Osteoblast (primary cell): ENCODE results near the gene LRRC63. TPM values are rescaled to one million over a fixed set of nuclear protein-coding genes. Genes with fewer than 3 reads are reported as not detected.

Experiments
- DNase-seq: peaks from one replicate; pipeline ENCODE4 v3.0.0; 2011; ENCODE audit warnings: low spot score, mixed read lengths; ENCODE audit not compliant: insufficient read length; ENCODE audit errors: missing footprints
- H2AFZ ChIP-seq: 2 replicates; pipeline ENCODE4 v1.6.0; 2011; ENCODE audit warnings: mild to moderate bottlenecking, low read length
- H3K27ac ChIP-seq: 2 replicates; pipeline ENCODE4 v1.5.1; 2011; ENCODE audit warnings: mild to moderate bottlenecking, low read depth, low read length, moderate library complexity
- H3K27me3 ChIP-seq: 2 replicates; pipeline ENCODE4 v1.6.0; 2012; ENCODE audit warnings: mild to moderate bottlenecking, control low read depth, inconsistent platforms, low read length, moderate library complexity; ENCODE audit not compliant: insufficient read depth
- H3K36me3 ChIP-seq: 2 replicates; pipeline ENCODE4 v1.5.1; 2011; ENCODE audit warnings: mild to moderate bottlenecking, low read length, control low read depth, moderate library complexity; ENCODE audit not compliant: insufficient read depth
- H3K4me1 ChIP-seq: 2 replicates; pipeline ENCODE4 v1.5.1; 2011; ENCODE audit warnings: mild to moderate bottlenecking, low read length, control low read depth, moderate library complexity; ENCODE audit not compliant: insufficient read depth
- H3K4me2 ChIP-seq: 2 replicates; pipeline ENCODE4 v1.6.0; 2011; ENCODE audit warnings: mild to moderate bottlenecking, low read length; ENCODE audit not compliant: insufficient read depth
- H3K4me3 ChIP-seq: fragments of 200-600 bp; sonication (generic); 3 replicates; pipeline ENCODE4 v1.5.1; 2012; ENCODE audit warnings: mild to moderate bottlenecking, low read length, inconsistent platforms; ENCODE audit not compliant: insufficient read depth
- H3K79me2 ChIP-seq: 2 replicates; pipeline ENCODE4 v1.6.0; 2012; ENCODE audit warnings: mild to moderate bottlenecking, low read length, control low read depth, inconsistent platforms; ENCODE audit not compliant: insufficient read depth
- H3K9me3 ChIP-seq: 2 replicates; pipeline ENCODE4 v1.5.1; 2011; ENCODE audit warnings: low read depth, low read length, control low read depth
- H4K20me1 ChIP-seq: 2 replicates; pipeline ENCODE4 v1.6.0; 2012; ENCODE audit warnings: mild to moderate bottlenecking, low read length, control low read depth; ENCODE audit not compliant: insufficient read depth
- CTCF ChIP-seq: IDR thresholded peaks from 2 replicates; pipeline ENCODE4 v1.5.1; 2011; ENCODE audit warnings: mild to moderate bottlenecking, low read depth, low read length, moderate library complexity; ENCODE audit errors: extremely low read depth
- total RNA-seq: library from RNA; depleted of rRNA; stranded (reverse); fragments of >200 nt; gene quantifications from 2 replicates; pipeline ENCODE4 v1.2.3, GENCODE V29; 2012

Gene LRRC63
- total RNA-seq, 1 donor: not detected

DNA sequence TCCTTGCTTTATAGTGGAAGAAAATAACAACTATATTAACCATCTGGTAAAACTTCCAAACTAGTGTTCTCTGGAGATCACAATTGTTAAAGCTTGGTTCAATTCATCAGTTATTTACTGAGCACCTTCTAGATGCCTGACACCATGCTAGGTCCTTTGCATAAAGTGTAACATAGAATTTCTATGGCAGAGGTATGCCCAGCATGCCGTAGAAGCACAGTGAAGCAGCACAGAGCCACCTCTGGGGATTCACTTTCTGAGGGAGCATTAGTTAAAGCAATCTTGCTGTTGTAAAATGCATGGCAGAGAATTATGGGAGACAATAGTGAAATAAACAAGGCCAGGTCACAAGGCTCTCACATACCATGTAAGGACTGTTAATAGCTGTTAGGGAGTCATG is 75.2 kb downstream of the LRRC63 start:
- no peak for DNase-seq
- H3K4me3 ChIP-seq: no peak overlapping the region
- H3K4me2 ChIP-seq: no peak overlapping the region
- no peaks in the 10 kb centered on the region for H3K4me1 ChIP-seq
- no peak overlapping the region for H3K27ac ChIP-seq
- H3K27me3 ChIP-seq: no peaks in the 10 kb centered on the region
- H3K9me3 ChIP-seq: no peaks in the 10 kb centered on the region
- no peak overlapping the region for H2AFZ ChIP-seq
- no peak for TF ChIP-seq CTCF
- H3K79me2 ChIP-seq: no peaks in the 10 kb centered on the region
- no peaks in the 10 kb centered on the region for H3K36me3 ChIP-seq
- no peaks in the 10 kb centered on the region for H4K20me1 ChIP-seq

DNA sequence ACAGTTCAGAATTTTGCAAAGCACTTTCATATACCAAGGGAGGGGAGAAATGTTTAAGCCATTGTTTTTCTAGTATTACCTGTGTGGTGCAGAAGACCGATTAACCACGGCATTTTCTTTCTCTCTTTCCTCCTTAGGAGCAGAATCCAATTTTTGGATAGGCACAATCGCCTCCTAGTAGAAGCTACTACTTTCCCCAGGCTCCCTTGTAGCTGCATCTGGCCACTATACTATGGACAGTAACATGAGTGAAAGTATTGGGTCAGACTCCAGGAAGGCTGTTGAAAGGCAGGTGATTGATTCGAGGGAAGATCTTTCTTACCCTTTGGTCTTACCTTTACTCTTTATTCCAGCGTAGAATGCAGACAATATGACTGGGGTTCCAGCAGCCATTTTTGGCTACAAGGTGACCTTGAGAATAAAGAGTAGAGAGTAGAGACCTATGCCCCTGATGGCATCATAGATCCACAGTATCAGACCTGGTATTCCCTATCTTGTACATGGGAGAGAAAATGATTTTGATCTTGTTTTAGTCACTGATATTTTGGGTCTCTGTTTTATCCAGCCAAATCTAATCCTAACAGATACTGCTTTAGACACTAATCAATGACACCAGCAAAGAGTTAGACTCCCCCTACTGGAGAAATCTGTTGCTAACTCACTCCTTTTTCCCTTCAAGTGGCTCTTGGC is 77.0 kb downstream of the LRRC63 start:
- no peaks in the 10 kb centered on the region for H3K9me3 ChIP-seq
- no peak for DNase-seq
- H3K27me3 ChIP-seq: no peaks in the 10 kb centered on the region

DNA sequence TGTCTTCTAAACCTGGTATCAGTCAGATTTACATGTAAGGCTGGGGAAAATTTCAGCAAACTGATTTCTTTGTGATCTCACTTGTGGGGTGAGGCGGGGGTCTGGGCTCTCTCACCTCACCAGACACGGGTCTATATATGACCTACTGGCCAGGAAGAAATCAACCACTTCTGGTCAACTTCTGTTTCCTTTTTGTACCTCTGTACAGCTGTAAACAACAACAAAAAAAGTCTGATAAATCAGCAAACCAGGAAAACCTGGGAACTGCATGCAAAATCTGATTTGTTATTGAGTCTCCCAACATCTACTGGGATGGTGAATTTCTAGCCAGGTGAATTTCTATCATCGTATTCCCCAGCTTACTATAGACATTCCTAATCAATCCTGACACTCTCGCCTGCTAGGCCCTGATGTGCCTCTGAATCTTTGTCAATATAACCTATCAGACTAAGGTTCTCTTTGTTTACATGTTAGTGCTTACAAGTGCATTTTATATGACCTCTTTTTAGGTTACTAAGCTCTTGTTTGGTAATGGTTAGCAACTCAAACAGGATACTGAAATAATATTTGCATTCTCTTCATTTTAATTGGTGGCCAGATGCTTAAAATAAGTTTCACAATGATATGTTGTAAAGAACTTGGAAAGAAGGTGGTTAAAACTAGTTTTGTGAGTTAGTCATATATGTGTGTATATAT is 77.7 kb downstream of the LRRC63 start:
- Histone ChIP-seq H3K79me2 (no peaks in the 10 kb centered on the region), H3K4me3 (no peak overlapping the region), H2AFZ (no peak overlapping the region), H3K4me1 (no peaks in the 10 kb centered on the region), H3K9me3 (no peaks in the 10 kb centered on the region), H3K36me3 (no peaks in the 10 kb centered on the region), H3K27ac (no peak overlapping the region), H3K27me3 (no peaks in the 10 kb centered on the region), H4K20me1 (no peaks in the 10 kb centered on the region), H3K4me2 (no peak overlapping the region)
- DNase-seq: no peak
- TF ChIP-seq CTCF: peak; percentile 7

More for the DNA sequence above, 77.0 kb downstream of the LRRC63 start:
- Histone ChIP-seq H3K27ac (no peak overlapping the region), H3K4me2 (no peak overlapping the region), H3K79me2 (no peaks in the 10 kb centered on the region), H4K20me1 (no peaks in the 10 kb centered on the region), H2AFZ (no peak overlapping the region), H3K36me3 (no peaks in the 10 kb centered on the region), H3K4me3 (no peak overlapping the region), H3K4me1 (no peaks in the 10 kb centered on the region)
- TF ChIP-seq CTCF: peak; percentile 81

- Histone ChIP-seq H3K4me1 (peaks cover 6% of the 10 kb centered on the region), H3K4me3 (no peak overlapping the region), H3K9me3 (no peaks in the 10 kb centered on the region), H3K36me3 (no peaks in the 10 kb centered on the region), H3K4me2 (no peak overlapping the region), H3K79me2 (no peaks in the 10 kb centered on the region), H4K20me1 (no peaks in the 10 kb centered on the region), H2AFZ (no peak overlapping the region), H3K27ac (no peak overlapping the region), H3K27me3 (no peaks in the 10 kb centered on the region)
- no peak for TF ChIP-seq CTCF
- DNase-seq: no peak
Measured at GRCh38 chr13:46290434-46290833, 78.7 kb downstream of the LRRC63 start.
